ENCODE measurements around the gene RHOT1. TPM values are rescaled to one million over a fixed set of nuclear protein-coding genes. Genes with fewer than 3 reads are reported as not detected.
"Not testable (repeated sequence)": the region's sequence is repeated elsewhere in the genome, so short reads cannot be mapped to it uniquely, and the experiment has no call there.

RHOT1 gene
- total and polyA plus RNA-seq, 7 donors: 22.9 to 41.0 (median 32.0) TPM

DNA sequence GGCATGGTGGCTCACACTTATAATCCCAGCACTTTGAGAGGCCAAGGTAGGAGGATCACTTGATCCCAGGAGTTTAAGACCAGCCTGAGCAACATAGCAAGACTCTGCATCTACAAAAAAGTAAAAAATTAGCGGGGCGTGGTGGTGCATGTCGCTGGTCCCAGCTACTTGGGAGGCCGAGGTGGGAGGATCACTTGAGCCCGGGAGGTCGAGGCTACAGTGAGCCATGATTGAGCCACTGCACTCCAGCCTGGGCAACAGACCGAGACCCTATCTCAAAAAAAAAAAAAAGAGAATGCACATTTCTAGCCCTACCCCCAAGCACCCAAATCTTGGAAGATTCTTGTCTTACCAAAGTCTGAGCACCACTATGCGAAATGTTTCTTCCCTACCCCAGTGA is 15.6 kb upstream of the RHOT1 start:
- no peaks in the 10 kb centered on the region for H3K4me1 ChIP-seq
- DNase-seq (no peak), ATAC-seq (no peak)
- peak overlapping the region; percentile 74 for H3K27ac ChIP-seq
- no peaks in the 10 kb centered on the region for H3K36me3 ChIP-seq (ENCODE audit: insufficient read depth in 1 of 2, low read depth in 1 of 2)
- H3K9me3 ChIP-seq: no peaks in the 10 kb centered on the region
- WGBS, 3 donors: 95 to 96% (median 95%) methylated on average over 8 of the region's 8 CpGs
- TF ChIP-seq, protein P1, sequence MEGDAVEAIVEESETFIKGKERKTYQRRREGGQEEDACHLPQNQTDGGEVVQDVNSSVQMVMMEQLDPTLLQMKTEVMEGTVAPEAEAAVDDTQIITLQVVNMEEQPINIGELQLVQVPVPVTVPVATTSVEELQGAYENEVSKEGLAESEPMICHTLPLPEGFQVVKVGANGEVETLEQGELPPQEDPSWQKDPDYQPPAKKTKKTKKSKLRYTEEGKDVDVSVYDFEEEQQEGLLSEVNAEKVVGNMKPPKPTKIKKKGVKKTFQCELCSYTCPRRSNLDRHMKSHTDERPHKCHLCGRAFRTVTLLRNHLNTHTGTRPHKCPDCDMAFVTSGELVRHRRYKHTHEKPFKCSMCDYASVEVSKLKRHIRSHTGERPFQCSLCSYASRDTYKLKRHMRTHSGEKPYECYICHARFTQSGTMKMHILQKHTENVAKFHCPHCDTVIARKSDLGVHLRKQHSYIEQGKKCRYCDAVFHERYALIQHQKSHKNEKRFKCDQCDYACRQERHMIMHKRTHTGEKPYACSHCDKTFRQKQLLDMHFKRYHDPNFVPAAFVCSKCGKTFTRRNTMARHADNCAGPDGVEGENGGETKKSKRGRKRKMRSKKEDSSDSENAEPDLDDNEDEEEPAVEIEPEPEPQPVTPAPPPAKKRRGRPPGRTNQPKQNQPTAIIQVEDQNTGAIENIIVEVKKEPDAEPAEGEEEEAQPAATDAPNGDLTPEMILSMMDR (IDR thresholded peaks at IDR 0.05): no peak
- H3K4me3 ChIP-seq: peak overlapping the region; percentile 69
- H3K27me3 ChIP-seq (ENCODE audit: insufficient read depth in 3 of 3, low read length in 2 of 3): no peaks in the 10 kb centered on the region
- intact Hi-C loops (cut with DNase I): no loop called here

DNA sequence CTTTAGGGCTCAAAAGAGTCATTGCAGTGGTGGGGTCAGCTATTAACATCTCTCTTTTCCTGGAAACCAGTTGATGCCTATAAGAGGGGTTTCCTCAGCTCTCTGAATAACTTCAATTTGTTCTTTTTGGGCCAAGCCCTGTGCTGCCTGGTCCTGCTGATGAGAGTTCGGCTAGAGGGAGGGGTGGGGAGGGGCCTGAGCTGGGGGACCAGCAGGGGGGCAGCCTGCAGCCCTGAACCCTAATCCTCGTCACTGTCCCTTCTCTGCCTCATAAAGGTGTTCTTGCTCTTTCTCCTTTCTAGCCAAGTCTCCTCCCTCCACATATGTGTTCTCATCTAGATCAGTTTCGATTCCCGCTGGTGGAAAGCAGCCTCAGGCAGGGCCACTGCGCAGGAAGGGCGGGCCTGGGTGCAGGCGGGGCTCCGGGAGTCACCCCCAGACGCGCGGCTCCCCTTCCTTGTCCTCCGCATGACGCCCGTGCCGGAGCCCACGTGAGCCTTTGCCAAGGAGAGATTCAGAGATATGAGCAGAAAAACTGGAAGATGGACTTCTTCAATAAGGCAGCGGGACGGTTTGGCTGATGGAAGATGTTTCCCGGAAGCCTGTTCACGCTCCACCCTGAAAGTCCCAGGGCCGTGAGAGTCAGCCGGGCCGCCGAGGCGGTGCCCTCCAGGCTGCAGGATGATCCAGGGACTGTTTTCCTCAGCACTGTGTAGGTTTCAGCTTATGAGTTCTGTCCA is 15.0 kb upstream of the RHOT1 start:
- WGBS, 3 donors: 1 to 4% (median 1%) methylated on average over 25 of the region's 25 CpGs
- Histone ChIP-seq H3K9me3 (no peaks in the 10 kb centered on the region), H3K4me3 (peak overlapping the region; percentile 69), H3K27me3 (ENCODE audit: insufficient read depth in 3 of 3, low read length in 2 of 3) (no peaks in the 10 kb centered on the region), H3K27ac (peak overlapping the region; percentile 74), H3K36me3 (ENCODE audit: insufficient read depth in 1 of 2, low read depth in 1 of 2) (no peaks in the 10 kb centered on the region), H3K4me1 (no peaks in the 10 kb centered on the region)
- intact Hi-C loops (cut with DNase I): no loop called here
- DNase-seq (peak; percentile 84 to 88), ATAC-seq (peak; percentile 80 to 94 (median 89))
- TF ChIP-seq, protein P1 (IDR thresholded peaks at IDR 0.05): no peak

DNA sequence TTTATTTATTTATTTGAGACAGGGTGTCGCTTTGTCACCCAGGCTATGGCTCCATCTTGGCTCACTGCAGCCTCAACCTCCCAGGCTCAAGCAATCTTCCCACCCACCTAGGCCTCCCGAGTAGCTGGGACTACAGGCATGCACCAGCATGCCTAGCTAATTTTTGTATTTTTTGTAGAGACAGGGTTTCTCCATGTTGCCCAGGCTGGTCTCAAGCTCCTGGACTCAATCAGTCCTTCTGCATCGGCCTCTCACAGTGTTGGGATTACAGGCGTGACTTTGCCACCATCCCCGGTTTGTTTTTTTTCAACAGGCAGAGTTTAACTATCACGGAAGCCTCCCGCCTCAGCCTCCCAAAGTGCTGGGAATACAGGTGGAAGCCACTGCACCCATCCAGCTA is 13.8 kb upstream of the RHOT1 start:
- 57 to 79% (median 66%) methylated on average over 7 of the region's 7 CpGs for WGBS, 3 donors
- peak overlapping the region; percentile 69 for H3K4me3 ChIP-seq
- H3K27me3 ChIP-seq (ENCODE audit: insufficient read depth in 3 of 3, low read length in 2 of 3); H3K36me3 ChIP-seq (ENCODE audit: insufficient read depth in 1 of 2, low read depth in 1 of 2); H3K27ac ChIP-seq; ATAC-seq; DNase-seq; intact Hi-C loops (cut with DNase I); H3K4me1 ChIP-seq; H3K9me3 ChIP-seq: not testable (repeated sequence)

DNA sequence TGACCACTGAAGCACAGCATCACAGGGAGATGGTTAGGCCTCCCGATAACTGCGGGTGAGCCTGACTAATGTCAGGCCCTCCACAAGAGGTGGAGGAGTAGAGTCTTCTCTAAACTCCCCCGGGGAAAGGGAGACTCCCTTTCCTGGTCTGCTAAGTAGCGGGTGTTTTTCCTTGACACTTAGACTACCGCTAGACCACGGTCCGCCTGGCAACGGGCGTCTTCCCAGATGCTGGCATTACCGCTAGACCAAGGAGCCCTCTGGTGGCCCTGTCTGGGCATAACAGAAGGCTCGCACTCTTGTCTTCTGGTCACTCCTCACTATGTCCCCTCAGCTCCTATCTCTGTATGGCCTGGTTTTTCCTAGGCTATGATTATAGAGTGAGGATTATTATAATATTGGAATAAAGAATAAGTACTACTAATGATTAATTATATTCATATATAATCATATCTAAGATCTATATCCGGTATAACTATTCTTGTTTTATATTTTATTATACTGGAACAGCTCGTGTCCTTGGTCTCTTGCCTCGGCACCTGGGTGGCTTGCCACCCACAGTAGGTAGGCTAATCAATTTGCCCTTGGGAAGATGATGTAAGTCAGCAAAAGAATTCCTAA is 6.7 kb upstream of the RHOT1 start:
- intact Hi-C loops (cut with DNase I): loop anchor here (10.0 kb wide), 2 partner anchors 71 to 121 kb away; no protein-coding TSS in a partner anchor
- H3K27ac ChIP-seq, H3K4me1 ChIP-seq: not testable (repeated sequence)

DNA sequence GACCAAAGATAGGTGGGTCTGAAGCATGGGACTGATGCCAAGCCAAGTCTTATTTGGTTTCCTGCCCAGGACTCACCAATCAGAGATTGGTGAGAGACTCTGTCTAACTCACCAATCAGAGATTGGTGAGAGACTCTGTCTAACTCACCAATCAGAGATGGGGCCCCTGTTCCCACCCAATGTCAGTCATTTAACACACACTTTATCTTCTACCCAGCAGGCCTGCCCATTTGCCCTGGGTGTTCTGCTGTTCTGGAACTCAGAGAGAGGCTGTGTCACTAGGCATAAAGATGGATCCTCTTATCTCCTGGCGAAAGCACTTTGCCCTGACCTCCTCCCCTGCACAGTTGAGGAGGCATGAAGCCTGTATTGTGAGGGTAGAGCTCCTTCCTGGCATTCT is 5.4 kb upstream of the RHOT1 start:
- intact Hi-C loops (cut with DNase I): loop anchor here (10.0 kb wide), 2 partner anchors 72 to 122 kb away; no protein-coding TSS in a partner anchor
- 94 to 98% (median 94%) methylated on average over 1 of the region's 1 CpG for WGBS, 3 donors

More for the DNA sequence above, 6.7 kb upstream of the RHOT1 start:
- not testable (repeated sequence) for H3K36me3 ChIP-seq (ENCODE audit: insufficient read depth in 1 of 2, low read depth in 1 of 2); H3K9me3 ChIP-seq; H3K27me3 ChIP-seq (ENCODE audit: insufficient read depth in 3 of 3, low read length in 2 of 3); ATAC-seq; H3K4me3 ChIP-seq
- TF ChIP-seq, protein P1 (IDR thresholded peaks at IDR 0.05): peak; percentile 33
- peak; percentile 24 to 58 for DNase-seq
- WGBS, 3 donors: 47 to 51% (median 50%) methylated on average over 12 to 13 of the region's 14 CpGs

DNA sequence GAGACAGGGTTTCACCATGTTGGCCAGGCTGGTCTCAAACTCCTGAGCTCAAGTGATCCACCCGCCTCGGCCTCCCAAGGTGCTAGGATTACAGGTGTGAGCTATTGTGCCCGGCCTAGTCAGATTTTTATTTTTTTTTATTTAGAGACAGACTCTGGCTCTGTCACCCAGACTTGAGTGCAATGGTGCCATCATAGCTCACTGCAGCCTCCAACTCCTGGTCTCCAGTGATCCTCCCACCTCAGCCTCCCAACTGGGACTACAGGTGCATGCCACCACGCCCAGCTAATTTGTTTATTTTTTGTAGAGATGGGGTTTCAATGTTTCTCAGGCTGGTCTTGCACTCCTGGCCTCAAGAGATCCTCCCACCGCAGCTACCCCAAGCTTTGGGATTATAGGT is 2.8 kb upstream of the RHOT1 start:
- intact Hi-C loops (cut with DNase I): loop anchor here (10.0 kb wide), 2 partner anchors 75 to 125 kb away; no protein-coding TSS in a partner anchor

More for the DNA sequence above, 5.4 kb upstream of the RHOT1 start:
- TF ChIP-seq, protein P1 (IDR thresholded peaks at IDR 0.05): no peak
- Histone ChIP-seq H3K36me3 (ENCODE audit: insufficient read depth in 1 of 2, low read depth in 1 of 2) (no peaks in the 10 kb centered on the region), H3K27me3 (ENCODE audit: insufficient read depth in 3 of 3, low read length in 2 of 3) (no peaks in the 10 kb centered on the region), H3K4me3 (no peak overlapping the region), H3K9me3 (no peaks in the 10 kb centered on the region), H3K27ac (no peak overlapping the region), H3K4me1 (peaks cover 5% of the 10 kb centered on the region)
- DNase-seq (no peak), ATAC-seq (no peak)

More for the DNA sequence above, 2.8 kb upstream of the RHOT1 start:
- peaks cover 15% of the 10 kb centered on the region for H3K4me1 ChIP-seq
- not testable (repeated sequence) for H3K9me3 ChIP-seq; H3K27ac ChIP-seq; H3K27me3 ChIP-seq (ENCODE audit: insufficient read depth in 3 of 3, low read length in 2 of 3); ATAC-seq; H3K4me3 ChIP-seq; H3K36me3 ChIP-seq (ENCODE audit: insufficient read depth in 1 of 2, low read depth in 1 of 2)
- WGBS, 3 donors: 89 to 98% (median 94%) methylated on average over 5 of the region's 5 CpGs
- peak in 1 of 2 donors; percentile 10 for DNase-seq

All from psoas muscle (tissue), 8 donors.